ENCODE data around the gene LY6G6D. TPM values are rescaled to one million over a fixed set of nuclear protein-coding genes. Genes with fewer than 3 reads are reported as not detected.

Gene LY6G6D
- total and polyA plus RNA-seq, 2 of the 13 experiments (the other 11 are each of a cell fraction or from before 2014, with no cell fraction given): not detected

- TF ChIP-seq, protein P1, sequence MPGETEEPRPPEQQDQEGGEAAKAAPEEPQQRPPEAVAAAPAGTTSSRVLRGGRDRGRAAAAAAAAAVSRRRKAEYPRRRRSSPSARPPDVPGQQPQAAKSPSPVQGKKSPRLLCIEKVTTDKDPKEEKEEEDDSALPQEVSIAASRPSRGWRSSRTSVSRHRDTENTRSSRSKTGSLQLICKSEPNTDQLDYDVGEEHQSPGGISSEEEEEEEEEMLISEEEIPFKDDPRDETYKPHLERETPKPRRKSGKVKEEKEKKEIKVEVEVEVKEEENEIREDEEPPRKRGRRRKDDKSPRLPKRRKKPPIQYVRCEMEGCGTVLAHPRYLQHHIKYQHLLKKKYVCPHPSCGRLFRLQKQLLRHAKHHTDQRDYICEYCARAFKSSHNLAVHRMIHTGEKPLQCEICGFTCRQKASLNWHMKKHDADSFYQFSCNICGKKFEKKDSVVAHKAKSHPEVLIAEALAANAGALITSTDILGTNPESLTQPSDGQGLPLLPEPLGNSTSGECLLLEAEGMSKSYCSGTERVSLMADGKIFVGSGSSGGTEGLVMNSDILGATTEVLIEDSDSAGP (CRISPR knock-in tag; IDR thresholded peaks at IDR 0.05; ENCODE audit: borderline replicate concordance): peak; percentile 23; the same call in 1 of the 2 replicates
- TF ChIP-seq SOX5 (CRISPR knock-in tag; IDR thresholded peaks at IDR 0.05; ENCODE audit: borderline replicate concordance) (0 out of 2 replicates have a peak, but pooled peaks have one; percentile 36), ZSCAN22 (CRISPR knock-in tag; IDR thresholded peaks at IDR 0.05) (no peak), ELF3 (CRISPR knock-in tag; IDR thresholded peaks at IDR 0.05) (peak; percentile 45; the same call in 1 of the 2 replicates), SOX6 (IDR thresholded peaks at IDR 0.05) (no peak), SOX6 (CRISPR knock-in tag; IDR thresholded peaks at IDR 0.05) (0 out of 2 replicates have a peak, but pooled peaks have one; percentile 7), ZNF816 (CRISPR knock-in tag; IDR thresholded peaks at IDR 0.05; ENCODE audit: borderline replicate concordance) (peak; percentile 78; the same call in 1 of the 2 replicates), DRAP1 (CRISPR knock-in tag; IDR thresholded peaks at IDR 0.05) (peak; percentile 57; the same call in 1 of the 2 replicates), BCL6 (CRISPR knock-in tag; IDR thresholded peaks at IDR 0.05) (0 out of 2 replicates have a peak, but pooled peaks have one; percentile 13), ERF (CRISPR knock-in tag; IDR thresholded peaks at IDR 0.05) (peak; percentile 22; the same call in 1 of the 2 replicates), MEIS2 (CRISPR knock-in tag; IDR thresholded peaks at IDR 0.05) (0 out of 2 replicates have a peak, but pooled peaks have one; percentile 45), PHB2 (IDR thresholded peaks at IDR 0.05; ENCODE audit: partially characterized antibody) (no peak), ZNF691 (CRISPR knock-in tag; IDR thresholded peaks at IDR 0.05; ENCODE audit: borderline replicate concordance, low read depth) (no peak), GFI1 (CRISPR knock-in tag; IDR thresholded peaks at IDR 0.05; ENCODE audit: borderline replicate concordance) (0 out of 2 replicates have a peak, but pooled peaks have one; percentile 32)
- TF ChIP-seq, protein P2, sequence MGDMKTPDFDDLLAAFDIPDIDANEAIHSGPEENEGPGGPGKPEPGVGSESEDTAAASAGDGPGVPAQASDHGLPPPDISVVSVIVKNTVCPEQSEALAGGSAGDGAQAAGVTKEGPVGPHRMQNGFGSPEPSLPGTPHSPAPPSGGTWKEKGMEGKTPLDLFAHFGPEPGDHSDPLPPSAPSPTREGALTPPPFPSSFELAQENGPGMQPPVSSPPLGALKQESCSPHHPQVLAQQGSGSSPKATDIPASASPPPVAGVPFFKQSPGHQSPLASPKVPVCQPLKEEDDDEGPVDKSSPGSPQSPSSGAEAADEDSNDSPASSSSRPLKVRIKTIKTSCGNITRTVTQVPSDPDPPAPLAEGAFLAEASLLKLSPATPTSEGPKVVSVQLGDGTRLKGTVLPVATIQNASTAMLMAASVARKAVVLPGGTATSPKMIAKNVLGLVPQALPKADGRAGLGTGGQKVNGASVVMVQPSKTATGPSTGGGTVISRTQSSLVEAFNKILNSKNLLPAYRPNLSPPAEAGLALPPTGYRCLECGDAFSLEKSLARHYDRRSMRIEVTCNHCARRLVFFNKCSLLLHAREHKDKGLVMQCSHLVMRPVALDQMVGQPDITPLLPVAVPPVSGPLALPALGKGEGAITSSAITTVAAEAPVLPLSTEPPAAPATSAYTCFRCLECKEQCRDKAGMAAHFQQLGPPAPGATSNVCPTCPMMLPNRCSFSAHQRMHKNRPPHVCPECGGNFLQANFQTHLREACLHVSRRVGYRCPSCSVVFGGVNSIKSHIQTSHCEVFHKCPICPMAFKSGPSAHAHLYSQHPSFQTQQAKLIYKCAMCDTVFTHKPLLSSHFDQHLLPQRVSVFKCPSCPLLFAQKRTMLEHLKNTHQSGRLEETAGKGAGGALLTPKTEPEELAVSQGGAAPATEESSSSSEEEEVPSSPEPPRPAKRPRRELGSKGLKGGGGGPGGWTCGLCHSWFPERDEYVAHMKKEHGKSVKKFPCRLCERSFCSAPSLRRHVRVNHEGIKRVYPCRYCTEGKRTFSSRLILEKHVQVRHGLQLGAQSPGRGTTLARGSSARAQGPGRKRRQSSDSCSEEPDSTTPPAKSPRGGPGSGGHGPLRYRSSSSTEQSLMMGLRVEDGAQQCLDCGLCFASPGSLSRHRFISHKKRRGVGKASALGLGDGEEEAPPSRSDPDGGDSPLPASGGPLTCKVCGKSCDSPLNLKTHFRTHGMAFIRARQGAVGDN (CRISPR knock-in tag; IDR thresholded peaks at IDR 0.05): peak; percentile 88
- TF ChIP-seq, protein P3, sequence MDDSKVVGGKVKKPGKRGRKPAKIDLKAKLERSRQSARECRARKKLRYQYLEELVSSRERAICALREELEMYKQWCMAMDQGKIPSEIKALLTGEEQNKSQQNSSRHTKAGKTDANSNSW (CRISPR knock-in tag; IDR thresholded peaks at IDR 0.05; ENCODE audit: borderline replicate concordance): no peak
Observed at GRCh38 chr6:31734821-31735406, 19.8 kb downstream of the LY6G6D start (continued).

All from HepG2 (cell line).